Measurements from ENCODE around the gene MEGF11. TPM values are rescaled to one million over a fixed set of nuclear protein-coding genes. Genes with fewer than 3 reads are reported as not detected.
A peak's percentile ranks its signal among the peaks of the same experiment; 100 is the strongest.

Gene MEGF11
- total RNA-seq, 1 experiment from 2014 or later = not detected

DNA sequence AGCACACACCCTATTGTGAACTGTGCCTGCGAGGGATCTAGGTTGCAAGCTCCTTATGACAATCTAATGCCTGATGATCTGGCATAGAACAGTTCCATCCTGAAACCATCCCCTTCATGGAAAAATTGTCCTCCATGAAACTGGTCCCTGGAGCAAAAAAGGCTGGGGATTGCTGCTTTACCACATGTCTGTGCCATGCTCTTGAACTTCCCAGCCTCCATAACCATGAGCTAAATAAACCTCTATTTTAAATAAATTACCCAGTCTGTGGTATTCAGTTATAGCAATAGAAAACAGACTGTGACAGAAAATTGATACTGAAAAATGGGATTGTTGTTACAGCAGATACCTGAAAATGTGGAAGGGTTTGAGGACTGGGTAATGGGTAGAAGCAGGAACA lies 221.5 kb downstream of the MEGF11 start:
- no peak for DNase-seq (ENCODE audit: low read depth)

DNA sequence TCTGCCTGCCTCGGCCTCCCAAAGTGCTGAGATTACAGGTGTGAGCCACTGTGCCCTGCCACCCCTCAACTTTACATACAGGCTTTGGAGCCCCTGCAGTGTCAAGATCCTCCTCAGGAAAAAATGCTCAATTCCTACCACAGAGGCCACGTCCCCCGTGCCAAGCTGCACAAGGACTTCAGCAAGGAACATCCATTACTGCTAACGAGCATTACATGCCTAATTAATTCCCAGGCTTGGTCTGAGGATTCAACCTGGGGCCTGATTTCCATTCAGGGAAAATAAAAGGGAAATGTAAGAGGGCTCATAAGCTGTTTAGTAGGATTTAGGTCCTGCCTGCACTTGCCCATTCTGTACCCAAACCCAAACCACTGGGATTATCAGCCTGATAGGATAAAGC lies 222.9 kb downstream of the MEGF11 start:
- no peak for DNase-seq (ENCODE audit: low read depth)

DNA sequence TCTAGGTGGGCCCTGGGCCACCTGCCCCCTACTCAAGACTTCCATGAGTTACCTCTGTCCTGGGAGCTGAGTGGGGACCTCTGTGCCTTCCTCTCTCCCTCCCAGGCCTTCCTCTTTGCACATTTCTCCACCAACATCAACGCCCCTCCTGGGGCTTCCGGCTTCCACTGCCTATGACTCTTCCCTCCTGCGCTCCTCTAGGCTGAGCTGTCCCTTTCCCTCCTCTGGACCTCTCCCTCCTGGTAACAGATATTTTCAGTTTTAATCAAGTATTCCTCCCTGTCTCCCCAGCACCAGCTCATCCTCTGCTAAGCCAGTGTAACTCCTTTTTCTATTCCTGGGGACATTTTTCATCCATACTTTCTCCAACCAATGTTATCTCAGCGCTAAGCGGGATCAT lies 223.9 kb downstream of the MEGF11 start:
- DNase-seq (ENCODE audit: low read depth) = no peak

DNA sequence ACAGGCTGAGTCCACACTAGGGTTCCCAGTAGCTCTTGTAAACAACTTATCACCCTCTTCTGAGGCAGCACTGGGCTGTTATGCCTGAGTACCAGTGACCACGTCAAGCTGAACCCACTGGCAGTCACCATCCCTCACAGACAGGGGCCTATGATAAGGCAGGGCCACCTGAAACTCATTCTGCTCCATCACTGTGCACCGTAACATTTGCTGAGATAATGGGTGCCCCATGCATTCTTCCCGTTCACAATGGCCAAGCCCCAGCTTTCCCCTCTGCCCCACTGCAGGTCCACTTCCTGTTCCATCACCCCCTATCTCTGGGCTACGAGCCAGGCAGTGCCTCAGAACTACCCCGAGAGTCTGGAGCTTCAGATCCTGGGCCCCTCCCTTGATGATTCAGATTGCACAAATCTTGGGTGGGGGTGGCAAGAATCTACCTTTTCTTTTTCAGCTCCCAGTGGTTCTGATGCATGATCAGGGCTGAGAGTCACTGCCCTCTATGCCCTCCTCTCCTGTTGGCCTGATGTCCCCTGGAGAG lies 226.2 kb downstream of the MEGF11 start:
- peak; percentile 36 for DNase-seq (ENCODE audit: low read depth)

DNA sequence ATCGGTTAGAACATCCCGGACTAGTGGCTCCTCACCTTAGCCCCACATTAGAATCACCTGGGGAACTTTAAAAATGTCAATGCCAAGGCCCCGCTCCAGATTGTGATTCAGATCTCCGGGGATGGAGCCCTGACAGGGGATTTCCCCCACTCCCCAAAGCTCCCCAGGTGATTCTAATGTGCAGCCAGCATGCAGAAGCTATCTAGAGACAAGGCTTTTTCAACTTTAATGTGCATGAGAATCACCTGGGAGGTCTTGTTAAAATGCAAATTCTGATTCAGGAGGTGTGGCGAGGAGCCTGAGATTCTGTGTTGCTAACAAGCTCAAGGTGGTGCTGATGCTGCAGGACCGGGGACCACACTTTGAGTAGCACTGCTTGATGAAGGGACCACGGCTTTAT lies 227.6 kb downstream of the MEGF11 start:
- DNase-seq (ENCODE audit: low read depth) = no peak

DNA sequence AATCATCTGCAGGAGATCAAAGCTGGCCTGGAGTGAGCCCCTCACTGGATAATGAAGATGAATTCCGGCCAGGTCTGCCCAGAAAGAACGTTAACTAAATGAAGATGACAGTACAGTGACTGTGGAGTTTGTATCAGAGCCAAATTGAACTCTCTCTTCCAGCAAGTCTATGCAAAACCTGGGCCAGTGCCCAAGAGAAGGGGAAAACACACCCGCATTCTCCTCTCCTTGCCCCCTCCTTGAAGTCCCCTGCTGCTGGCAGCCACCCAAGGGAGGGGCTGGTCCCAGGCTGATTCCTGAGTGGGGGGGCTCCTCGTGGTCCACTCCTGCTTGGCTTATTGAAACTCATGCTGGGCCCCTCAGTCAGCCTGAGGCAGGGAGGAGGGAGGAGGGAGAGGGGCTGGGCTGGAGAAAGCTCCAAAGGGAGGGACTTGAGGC lies 228.5 kb downstream of the MEGF11 start:
- no peak for DNase-seq (ENCODE audit: low read depth)

DNA sequence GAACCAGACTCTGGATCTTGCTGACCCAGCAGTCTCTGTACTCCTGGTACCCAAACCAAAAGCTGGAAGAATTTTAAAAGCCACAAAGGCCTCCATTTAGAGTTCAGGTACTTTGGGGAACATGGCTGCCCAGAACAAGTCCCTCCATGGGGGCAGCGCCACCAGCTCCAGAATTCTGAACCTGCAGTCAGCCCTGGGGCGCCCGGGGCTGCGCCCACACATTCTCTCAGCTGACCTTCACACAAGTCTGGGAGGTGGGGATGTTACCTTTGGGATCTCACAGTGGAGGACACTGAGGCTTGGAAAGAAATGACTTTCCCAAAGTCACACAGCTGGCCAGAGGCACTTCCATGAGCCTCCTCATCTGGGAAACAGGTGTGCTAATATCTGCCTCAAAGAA lies 229.4 kb downstream of the MEGF11 start:
- no peak for DNase-seq (ENCODE audit: low read depth)

DNA sequence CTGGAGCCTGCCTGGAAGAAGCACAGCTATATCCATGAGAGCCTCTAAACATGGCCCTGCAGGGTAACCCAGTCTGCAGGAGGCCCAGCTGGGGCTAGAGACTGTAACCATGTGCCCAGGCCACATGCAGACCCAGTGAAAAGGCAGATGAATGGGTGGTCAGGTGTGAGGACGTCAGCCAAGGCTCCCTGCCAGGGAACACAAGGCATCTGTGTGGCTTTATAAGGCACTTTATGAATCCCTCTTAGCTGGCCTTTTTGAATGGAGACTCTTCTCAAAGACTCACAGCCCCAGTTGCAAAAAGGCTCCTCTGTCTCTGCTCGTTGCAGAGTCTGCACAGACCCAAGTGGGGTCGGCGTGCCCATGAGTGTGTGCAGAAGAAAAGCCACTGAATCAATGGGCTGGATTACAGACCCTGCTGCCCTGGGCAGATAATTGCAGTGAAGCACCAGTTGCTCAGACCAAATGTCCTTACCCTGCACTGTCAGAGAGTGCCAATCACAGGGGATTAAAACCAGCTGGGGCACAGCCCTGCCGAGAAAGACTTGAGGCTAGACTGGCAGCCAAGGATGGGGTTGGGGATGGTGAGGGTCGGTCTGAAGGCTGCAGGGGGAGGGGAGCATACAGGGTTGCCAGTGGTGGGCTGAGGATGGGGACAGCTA lies 230.1 kb downstream of the MEGF11 start:
- DNase-seq (ENCODE audit: low read depth) = no peak

DNA sequence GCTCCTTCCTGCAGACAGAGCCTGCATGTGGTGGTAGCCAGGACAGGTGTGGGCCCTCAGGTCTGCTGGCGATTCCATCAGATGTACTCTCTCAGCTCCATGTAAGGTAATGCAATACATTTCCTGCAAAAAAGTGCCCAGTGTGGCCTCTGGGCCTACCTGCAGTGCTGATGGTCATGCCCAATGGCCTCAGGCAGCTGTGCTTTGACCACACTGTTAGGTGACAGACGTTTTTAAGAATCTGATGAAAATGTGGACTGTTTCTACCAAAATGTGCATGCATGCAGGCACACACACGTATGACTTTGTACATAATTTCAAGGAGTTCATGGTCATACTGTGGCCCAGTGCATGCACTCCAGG lies 231.4 kb downstream of the MEGF11 start:
- no peak for DNase-seq (ENCODE audit: low read depth)

DNA sequence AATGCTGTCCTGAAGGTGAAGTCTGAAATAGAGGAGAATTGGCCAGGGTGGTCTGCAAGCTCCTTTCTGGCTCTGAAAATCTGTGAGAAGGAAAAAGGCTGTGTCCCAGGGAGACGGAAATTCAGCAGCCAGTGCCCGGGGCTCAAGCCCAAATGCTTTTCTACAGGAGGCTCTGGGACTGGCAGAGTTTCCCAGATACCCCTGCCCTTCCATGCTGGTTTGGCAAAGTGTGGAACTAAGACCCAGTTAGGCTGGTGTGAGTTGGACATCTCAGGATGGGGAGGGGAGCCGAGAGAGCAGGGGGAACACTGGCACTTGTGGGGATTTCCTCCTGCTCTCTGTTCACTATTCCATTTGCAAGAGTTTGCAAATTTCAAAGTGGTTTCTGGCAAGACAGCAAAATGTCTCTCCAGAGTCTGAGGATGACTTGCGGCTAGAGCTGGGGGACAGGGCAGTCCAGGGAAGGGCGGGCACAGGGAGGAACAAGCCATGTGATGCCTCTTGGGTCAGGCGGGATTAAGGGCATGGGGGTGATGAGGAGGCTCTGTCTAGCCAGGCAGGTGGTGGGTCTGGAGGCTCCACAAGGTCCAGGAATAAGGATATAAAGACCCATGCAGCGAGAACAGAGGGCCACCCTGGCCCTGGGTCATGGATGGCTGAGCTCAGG lies 231.9 kb downstream of the MEGF11 start:
- no peak for DNase-seq (ENCODE audit: low read depth)

DNA sequence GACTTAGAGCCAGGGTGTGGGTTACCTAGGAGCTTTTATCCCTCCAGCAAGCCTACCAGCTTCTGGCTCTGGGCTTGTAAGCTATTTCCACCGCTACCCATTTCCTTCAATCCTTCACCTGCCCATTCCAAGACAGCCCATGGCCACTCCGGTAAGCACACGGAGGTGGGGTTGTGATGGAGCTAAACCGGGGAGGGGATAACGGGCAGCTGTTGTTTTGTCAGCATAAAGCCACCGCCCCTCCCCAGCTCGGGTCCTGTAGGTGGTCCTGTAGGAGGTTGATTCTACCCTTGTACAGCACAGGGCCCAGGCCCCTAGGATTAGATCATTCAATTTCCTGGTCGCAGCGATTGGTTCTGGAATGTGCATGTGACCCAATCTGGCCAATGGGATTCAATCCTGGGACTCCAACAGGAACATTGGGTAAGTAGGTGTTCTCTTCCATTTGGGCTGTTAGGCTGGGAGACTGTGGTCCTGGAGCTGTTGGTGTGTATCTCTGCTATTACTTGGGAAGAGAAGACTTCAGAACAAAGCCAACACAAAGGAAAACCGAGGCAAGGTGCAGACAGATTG lies 233.6 kb downstream of the MEGF11 start:
- DNase-seq (ENCODE audit: low read depth) = no peak

DNA sequence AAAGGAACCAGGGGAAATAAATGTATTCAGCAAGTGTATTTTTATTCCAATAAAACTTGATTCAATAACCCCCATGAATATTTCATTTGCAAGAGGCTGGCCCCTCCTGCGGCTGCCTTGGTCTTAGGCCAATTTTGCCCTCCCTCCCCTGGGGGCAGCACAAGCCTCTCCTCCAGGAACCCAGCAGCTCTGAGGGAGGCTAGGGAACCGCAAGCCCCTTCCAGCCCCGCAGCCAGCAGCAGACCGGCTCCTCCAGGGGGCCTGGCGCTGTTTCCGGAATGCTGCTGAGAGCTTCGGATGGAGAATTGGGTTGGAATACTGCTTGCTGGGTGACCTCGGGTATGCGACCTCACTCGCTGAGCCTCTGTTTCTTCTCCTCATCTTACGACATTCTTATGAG lies 234.2 kb downstream of the MEGF11 start:
- DNase-seq (ENCODE audit: low read depth) = no peak

DNA sequence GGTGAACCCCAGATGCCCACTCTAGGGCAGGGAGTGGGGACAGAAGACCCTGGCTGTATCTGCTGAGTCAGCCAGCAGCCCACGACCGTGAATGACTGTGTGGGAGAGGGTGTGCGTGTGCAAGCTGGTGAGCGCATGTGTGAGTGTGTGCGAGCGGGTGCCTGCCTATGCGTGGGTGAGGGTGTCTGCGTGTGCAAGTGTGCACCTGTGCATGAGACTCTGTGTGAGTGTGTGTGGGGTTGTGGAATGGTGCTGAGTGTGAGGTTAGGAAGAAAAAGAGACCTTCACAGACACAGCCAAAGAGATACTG lies 235.1 kb downstream of the MEGF11 start:
- DNase-seq (ENCODE audit: low read depth) = no peak

DNA sequence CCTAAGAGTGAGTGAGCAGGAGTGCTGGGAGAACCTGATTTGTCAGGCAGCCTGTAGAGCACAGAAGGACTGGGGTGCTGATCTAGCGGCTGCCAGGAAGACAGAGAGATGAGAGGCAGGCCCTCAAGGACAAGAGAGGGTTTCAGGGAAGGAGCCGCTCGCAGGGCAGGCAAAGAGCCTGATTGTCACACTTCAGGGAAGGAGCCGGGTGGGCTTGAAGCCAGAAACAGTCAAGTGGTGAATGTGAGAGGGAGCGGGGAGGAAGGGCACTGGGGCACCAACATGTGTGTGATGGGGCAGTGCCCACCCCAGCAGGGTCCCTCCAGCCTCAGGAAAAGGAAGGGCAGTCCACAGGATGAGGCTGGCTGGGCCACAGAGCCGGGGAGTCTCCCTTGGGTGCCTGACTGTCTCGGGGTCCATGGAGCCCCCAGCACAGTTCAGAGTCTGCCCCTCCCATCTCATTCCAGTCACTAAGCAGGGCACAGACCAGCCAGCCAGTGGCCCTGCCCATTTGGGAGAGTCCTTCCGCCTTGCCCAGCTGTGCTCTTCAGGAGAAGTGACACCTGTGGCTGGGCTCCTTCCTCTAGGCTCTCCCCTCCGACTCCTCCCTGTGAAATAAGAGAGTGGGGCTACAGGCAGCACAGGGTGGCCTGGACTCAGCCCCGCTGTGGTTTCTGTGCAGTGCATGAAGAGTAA lies 235.6 kb downstream of the MEGF11 start:
- DNase-seq (ENCODE audit: low read depth) = no peak

DNA sequence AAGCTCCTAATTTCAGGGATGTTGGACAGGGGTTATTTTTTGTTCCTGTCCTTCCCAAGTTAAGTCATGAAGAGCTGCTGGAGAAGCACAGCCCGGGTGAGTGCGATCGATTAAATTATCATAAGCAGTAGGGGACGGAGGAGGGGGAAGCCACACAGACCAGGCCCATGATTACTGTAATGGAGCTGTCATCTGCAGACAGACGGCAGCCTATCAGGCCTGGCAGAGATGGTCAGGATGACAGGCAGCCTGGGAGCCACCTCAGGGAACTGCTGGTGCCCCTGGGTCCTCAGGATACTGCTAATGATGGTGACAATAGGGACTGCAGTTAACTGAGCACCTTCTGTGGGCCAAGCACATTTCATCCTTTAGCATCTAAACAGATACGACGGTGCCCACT lies 236.6 kb downstream of the MEGF11 start:
- no peak for DNase-seq (ENCODE audit: low read depth)

DNA sequence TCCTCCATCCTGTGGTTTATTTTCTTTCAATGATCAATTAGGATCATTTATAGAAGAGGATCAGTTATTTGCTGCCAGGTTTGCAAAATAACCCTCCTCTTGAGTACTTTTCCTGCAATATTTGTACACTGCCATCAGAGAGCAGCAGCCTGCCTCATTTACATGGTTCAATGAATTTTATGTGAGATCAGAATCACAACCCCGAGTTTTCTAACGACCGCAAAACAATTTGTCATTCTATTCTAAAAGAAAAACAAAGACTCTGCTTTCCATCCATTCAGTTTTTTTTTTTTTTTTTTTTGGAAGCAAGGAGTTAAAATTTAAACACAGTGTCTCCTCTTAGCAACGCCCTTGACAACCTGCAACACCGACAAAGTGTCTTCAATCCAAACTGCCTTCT lies 237.4 kb downstream of the MEGF11 start:
- no peak for DNase-seq (ENCODE audit: low read depth)

DNA sequence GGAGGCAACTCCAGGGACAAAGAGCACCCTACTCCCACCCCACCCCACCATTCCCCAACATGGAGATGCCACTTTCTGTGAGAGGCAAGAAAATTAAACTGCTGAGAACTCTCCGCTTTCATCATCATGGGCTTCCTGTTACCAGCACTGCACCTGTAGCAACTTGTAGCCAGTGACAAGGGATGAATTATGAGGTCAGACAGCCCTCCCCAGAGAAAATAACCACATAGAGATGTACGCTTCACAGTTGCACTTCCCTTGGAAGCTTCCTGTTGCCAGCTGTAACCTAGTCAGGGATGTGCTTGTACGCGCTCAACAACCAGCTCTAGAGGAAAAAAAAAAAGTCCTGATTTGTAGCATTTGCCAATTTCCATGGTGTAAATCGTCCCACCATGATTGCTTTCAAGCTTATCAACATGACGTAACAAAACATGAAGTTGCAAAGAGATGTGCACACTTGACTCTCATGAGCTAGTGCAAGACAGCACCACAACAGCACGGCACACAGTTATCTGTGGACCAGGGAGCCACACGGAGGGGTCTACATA lies 238.8 kb downstream of the MEGF11 start:
- DNase-seq (ENCODE audit: low read depth) = no peak

DNA sequence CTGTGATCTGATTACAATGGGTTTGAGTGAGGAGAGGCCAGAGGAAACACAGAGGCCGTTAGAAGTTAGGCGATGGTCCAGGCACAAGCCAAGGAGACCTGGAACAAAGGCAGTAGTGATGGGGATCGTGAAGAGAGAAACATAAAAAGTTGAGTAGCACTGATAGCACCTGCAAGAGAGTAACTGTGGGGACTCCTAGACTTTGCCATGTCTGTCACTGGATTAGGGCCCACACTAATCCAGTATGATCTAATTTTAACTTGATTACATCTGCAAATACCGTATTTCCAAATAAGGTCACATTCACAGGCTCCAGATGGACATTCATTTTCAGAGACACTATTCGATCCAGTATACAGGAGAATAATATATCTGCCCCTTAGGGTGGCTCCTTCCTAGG lies 239.5 kb downstream of the MEGF11 start:
- DNase-seq (ENCODE audit: low read depth) = no peak

DNA sequence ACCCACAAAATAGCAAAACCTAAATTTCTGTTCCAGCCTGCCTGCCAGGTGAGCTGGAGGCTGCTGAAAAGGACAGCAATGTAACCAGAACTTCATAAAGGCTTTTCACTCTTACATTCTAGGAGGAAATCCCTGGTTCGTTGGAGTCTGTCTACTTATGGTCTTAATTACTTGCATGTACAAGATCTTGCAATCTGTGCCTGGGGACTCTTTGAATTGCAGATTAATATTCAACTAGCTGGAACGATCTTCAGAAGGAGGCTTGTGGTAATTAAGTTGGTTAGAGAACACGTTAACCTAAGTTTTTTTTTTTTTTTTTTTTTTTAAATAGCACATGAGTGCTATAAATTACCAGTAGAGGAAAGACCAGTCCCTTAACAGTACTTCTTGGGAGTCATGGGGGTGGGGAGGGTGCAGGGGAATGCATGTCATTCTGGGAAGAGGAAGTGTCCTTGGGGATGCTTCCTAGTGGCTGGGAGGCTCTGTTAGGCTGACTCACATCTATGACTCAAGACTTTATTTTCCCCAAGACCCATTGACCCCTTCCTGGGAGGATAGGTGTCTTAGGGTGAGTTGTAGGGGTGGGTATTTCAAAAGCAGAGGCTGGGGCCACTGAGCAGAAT lies 244.5 kb downstream of the MEGF11 start:
- DNase-seq (ENCODE audit: low read depth) = peak; percentile 48

DNA sequence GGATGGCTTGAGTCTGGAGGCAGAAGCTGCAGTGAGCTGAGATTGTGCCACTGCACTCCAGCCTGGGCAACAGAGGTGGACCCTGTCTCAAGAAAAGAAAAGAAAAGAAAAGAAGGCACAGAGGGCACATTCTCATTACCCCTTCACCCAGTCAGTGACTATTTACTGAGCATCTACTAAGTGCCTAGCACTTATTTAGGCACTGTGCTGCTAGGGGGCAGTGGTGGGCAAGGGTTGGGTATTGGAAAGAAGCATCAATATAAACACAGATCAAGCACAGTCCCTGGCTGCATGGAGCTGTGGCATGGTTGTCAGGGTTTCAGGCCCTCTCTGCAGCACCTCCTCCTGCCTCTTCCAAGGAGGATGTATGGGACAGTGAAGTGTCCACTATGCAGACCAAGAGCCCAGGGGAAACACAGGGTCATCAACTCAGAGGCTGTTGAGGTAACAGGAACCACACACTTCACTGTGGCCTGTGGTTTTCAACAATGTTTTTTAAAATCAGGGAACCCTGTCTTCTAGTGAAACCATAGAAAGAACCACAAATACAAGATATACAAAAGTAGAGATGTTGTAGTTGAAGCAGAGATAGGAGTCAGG lies 245.8 kb downstream of the MEGF11 start:
- no peak for DNase-seq (ENCODE audit: low read depth)

DNA sequence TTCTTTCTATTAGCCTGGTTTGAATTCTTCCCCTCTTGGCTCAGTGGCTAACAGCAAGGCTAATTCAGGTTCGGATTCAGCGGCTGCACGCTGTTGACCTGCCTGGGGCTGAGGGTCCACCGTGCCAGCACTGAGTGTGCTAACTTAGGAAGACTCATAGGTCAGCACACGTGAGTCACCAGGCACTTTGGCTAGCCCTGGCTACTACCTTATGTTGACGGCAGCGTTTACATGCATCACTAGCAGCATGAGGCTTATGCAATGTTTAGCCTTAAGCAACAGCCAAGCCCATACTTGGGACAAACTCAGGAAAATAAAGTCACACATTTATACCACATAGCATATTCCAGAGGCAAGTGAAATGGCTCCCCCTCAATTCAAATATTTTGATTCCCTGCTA lies 246.6 kb downstream of the MEGF11 start:
- DNase-seq (ENCODE audit: low read depth) = peak; percentile 52
